GM23248 (cell line): ENCODE measurements around the gene SERTAD2.

Experiments used
- EZH2 ChIP-seq: fragments of 200-600 bp; sonication (generic); IDR thresholded peaks from 2 replicates; pipeline ENCODE4 v1.6.1; 2018; ENCODE audit warnings: antibody characterized with exemption, mild to moderate bottlenecking; ENCODE audit not compliant: insufficient read depth, poor library complexity, severe bottlenecking
- EZH2phosphoT487 ChIP-seq: fragments of 200-600 bp; sonication (generic); IDR thresholded peaks from 2 replicates; pipeline ENCODE4 v1.6.1; 2018; ENCODE audit warnings: antibody characterized with exemption, moderate library complexity, mild to moderate bottlenecking, low read depth; ENCODE audit not compliant: insufficient read depth

GRCh38 chr2:64601034-64601754, 52.5 kb downstream of the SERTAD2 start:
- TF ChIP-seq EZH2phosphoT487: no peak
- TF ChIP-seq EZH2: no peak
